GM12891 (cell line): ENCODE results near the gene CYSLTR1.

Experiments used
- POLR2A ChIP-seq: IDR thresholded peaks from 2 replicates; pipeline ENCODE4 v1.6.1; 2011; ENCODE audit warnings: low read depth, low read length, control low read depth
- POLR2AphosphoS5 ChIP-seq: IDR thresholded peaks from 2 replicates; pipeline ENCODE4 v1.6.1; 2011; ENCODE audit warnings: low read depth, low read length, control low read depth

- TF ChIP-seq POLR2A (no peak), POLR2AphosphoS5 (no peak)
These were observed 5.6 kb downstream of the CYSLTR1 start for GRCh38 chrX:78321809-78322208.
